CD4-positive, alpha-beta T cell treated with Interferon alpha-2 for 1 hour (primary cell): ENCODE data around the gene APOLD1.
"Not testable (repeated sequence)": the region's sequence is repeated elsewhere in the genome, so short reads cannot be mapped to it uniquely, and the experiment has no call there.

Source experiments
- DNase-seq, 2 donors: peaks; one replicate each; pipeline ENCODE4 v3.0.0-alpha.2; 2020 to 2022

The APOLD1 gene, protein sequence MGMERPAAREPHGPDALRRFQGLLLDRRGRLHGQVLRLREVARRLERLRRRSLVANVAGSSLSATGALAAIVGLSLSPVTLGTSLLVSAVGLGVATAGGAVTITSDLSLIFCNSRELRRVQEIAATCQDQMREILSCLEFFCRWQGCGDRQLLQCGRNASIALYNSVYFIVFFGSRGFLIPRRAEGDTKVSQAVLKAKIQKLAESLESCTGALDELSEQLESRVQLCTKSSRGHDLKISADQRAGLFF

DNA sequence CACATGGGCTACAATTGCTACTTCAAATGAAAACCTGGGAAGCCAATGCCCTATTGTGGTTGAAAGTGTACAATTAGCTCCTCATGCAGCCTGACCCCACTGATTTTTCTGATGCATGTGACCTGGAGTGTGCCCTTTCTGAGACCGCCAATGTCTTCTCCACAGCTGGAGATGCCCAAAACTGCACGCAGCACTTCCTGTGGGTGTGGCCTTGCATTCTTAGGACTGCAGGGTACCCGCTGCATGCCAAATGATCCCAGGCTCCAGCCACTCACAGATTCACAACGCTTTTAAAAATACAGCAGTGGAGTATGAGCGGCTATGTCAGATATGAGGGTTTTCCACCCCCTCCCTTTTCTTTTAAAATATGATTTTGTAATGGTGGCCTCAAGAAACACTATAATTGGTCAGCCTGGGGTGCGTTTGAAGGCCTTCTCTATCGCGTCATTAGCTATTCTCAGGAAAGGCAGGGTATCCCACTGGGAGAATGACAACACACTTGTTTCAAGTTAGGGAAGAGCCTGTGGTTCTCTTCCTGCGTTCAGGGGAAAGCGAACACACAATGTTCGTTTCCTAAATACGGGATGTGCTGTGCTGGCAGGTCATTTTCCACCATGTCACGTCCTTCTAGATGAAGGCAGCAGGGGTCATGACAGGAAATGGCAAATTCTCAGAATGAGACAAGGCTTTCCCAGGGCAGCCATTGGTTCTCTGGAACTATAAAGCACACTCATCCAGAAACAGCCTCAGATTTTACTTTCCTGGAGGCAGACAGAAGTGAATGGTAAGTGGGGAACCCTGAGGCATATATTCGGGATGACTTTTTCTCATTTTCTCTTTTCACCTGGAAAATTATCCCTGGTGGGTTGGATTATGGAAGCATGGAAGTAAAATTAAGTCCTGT lies at the start of gene APOLD1:
Gene APOLD1 (plus strand): TSS at position 749 of the 904 bp plus-strand sequence. CDS start 33 bp downstream, at position 782.
- no peak for DNase-seq

DNA sequence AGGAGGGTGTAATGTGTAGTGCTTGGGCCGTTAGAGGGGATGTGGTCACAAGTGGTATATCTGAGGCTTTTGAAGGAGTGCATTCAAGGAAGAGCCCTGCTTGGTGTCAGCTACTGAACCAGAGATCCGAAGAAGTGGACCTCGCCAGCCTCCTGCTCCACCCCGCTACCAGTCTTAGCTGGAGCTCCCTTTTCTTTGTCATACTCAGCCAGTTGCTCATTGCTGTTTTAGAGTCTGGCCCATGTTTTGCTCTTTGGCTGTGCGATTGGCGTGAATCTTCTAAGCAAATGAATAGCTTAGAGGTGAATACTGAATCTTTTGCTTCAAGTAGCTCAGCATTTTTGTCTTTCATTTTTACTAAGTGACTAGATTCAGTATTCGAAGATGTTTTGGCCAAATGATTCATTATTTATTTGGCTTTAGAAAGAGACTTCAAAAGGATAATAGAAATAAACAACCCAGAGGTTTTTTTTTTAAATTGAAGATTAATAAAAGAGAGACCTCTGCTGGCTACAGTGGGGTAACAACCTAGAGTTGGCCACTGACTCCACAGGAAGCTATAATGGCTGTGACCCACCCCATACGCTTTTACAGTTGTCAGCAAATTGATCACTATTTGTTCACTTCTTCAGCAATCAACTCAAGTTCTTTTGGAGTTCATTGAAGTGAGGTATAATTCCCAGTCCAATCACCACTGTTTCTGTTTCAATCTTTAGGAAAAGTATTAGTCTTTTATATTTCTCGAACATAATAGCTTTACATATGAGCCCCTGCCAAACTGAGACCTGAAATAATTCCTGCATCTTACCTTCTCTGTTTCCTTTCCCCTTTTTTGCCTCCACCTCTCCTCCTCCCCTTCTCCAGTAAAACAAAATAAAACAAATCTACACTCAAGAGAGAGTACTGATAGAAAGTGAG lies 48.4 kb upstream of the APOLD1 start:
- DNase-seq: peak; percentile 46 to 75

DNA sequence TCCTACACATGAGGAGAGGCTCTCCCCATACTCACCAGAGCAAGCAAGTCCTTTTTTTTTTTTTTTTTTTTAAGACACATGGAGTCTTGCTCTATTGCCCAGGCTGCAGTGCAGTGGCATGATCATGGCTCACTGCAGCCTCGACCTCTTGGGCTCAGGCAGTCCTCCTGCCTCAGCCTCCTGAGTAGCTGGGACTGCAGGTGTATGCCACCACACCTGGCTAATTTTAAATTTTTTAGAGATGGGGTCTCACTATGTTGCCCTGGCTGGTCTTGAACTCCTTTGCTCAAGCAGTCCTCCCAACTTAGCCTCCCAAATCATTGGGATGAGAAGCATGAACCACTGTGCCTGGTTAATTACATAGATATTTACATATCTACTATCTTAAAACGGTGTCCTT lies 47.3 kb upstream of the APOLD1 start:
- DNase-seq: not testable (repeated sequence)

DNA sequence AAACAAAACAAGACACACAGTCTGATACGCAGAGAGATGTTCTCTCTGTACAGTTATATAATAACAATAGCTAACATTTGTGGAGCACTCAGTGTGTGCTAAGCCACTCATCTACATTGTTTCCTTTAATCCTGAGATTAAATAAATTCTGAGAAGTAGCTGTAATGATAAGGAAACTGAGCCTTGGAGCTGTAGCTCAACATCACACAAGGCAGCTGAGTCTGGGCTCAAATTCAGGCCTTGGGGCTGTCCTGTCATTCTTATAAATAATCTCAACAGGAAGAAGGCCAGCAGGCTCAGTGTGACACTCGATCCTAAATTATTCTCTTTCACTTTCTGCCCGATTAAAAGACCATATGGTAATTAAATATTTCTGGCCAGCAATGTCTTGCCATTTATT lies 43.8 kb upstream of the APOLD1 start:
- DNase-seq: no peak

DNA sequence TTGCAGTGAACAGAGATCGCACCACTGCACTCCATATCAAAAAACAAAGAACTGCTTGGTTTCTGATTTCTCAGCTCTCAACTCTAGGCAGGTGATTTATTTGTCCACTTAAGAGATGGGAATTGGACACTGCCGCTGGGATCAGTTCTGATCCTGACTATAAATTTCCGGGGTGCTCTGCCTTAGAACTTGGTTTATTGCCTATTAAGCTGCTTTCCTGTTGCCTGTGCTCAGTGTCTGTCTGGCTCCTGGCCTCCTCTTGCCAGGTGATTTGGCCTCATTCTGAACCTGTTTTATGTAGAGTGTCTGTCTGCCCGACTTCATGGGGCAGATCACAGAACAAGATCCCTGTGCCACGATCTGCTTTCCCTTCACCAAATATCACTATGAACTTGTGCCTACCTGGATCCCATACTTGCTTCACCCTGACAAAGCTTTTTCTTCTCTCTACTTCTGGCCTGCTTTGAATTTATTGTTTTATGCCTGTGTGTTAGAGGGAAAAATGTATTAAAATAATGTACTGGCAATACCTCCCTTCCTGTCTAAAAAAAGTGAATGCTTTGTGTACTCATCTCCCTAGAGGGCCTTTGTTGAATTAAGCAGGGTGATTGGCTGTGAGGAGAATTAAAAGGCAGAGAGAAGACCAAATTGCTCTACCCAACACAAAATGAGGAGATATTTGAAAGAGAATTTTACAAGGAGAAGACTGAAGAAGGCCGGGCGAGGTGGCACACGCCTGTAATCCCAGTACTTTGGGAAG lies 40.7 kb upstream of the APOLD1 start:
- DNase-seq: no peak

DNA sequence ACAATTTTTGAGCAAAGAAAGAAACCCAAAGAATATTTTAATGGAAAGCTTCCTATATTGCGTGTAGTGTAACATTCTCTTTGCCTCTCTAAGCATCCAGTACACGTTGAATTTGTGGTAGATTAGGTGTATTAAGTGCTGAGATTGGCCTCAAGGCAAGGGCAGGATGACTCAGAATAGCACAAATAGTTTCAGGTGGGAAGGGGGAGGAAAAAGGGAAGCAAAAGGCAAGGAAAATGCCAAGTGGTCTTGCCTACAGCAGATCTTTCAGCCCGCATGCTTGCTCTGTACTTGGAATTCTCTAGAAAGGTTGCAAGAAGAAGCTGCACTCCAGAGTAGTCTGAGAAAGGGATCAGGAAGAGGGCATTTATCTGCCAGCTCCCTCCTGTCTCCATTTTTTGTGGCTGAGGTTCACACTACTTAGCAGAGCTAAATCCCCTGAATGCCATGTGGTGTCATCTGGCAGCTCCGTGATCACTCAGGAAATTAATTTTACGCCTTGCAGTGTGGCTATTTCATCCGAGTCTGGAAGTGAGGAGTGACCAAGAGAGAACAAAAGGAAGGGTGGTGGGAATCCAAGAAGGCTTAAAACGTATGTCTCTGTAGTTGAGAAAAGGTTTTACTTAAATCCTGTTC lies 39.8 kb upstream of the APOLD1 start:
- DNase-seq: no peak

DNA sequence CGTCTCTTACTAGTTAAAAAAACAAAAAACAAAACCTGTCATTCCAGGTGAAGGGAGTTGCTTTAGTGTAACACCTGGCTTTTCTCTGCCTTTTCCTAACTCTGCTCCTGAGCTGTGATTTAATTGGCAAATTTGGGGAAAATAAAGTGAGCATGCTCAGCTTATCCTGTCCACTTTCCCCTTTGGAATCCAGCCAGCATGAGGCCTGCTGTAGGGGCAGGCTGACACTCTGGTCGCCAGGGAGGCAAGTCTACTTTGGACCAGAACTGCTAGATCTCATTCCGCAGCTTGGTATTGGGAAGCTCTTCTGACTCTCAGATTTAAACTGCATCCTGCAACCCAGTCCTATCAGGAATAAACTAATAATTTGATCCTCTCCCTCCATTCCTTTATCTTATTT lies 38.2 kb upstream of the APOLD1 start:
- DNase-seq: no peak

DNA sequence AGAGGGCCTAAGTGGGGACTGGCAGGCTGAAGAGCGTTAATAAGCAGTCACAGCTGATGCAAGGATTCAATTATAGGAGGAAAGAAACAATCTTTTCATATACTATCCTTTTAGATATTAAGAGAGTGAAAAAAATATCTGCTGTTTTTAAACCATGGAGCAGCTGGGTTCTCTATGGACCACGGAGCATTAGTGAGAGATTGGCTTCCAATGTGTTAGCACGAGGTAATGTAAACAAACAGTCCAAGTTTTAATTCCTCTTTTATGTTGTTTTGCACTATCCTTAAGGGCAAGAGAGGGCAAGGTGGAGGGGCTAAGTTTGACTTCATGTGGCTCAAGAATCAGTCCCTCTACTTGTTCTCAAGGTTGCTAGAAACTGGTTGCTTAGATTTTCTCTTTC lies 37.4 kb upstream of the APOLD1 start:
- DNase-seq: no peak

DNA sequence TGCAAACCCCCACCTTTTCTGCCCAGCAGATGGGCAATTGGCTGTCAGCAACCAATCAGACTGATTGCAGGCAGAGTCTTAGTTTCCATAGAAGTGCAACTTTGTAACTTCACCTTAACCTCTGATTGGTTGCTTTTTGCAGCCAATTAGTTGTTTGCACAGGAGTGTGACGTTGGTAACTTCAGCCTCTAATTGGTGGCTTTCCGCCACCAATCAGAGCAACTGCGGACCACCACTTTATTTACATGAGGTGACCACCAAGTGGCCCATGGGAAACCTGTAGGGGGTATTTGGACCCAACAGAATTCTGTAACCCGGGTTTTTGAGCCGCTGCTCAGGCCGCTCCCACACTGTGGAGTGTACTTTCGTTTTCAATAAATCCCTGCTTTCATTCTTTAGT lies 36.0 kb upstream of the APOLD1 start:
- DNase-seq: no peak

DNA sequence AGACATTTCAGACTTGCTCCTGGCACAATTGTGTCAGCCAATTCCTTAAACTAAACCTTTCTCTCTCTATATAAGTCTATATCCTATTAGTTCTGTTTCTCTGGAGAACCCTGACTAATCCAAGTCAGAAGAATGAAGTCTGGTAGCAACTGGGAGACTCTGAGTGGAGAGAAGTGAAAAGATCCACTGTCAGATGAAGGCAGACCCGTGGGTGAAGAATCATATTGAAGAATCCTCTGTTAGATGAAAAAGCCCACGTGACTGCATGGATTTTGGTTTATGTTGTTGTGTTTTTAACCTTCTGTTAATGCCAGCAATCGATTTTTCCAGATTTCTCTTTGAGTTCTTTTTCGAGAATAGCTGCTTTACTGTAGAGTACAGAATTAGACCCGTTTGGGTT lies 29.5 kb upstream of the APOLD1 start:
- DNase-seq: no peak

DNA sequence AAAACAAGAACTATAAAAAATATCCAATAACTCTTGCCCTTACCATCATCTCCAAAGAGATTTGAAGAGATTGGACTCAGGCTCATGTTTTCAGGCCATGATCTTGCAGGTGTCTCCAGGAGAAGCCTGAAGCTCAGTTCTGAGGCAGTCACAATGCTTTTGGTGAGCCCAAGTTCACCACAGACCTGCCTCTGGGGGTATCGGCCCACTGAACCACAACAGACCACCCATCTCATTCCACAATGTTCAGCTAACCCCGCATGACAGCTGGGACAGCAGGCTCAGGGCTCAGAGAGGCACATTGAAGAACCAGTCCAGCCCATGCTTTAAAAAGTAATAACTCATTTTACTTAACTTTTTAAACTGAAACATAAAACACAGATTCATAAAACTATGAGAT lies 28.3 kb upstream of the APOLD1 start:
- DNase-seq: no peak

DNA sequence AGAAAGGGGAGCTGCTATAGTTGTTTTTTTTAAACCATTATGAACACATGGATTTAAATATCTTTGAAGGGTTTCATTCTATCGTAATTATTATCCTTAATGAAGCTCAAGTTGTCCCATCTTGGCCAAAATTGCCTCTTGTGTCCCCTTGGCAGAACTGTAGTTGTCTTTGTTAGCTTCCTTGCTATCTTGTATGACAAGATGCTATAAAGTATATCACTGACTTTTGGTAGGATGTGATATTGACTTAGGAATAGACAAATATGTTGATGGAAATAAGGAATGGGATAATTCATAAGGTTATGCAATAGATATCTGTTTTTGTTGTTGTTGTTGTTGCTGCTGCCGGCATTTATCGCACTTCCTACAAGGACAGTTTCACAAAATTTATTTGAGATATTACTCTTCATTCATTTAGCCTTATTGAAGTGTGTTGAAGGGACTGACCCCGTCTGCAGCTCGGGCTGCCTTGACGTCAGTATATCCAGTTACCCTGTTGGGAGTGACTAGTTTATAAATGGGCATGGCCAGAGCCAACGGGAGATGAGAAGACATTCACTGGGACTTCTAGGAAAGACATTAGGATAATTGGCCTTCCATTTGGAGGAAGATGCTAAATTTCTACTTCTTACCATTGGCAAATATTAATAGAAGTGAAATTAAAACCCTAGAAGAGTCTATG lies 26.1 kb upstream of the APOLD1 start:
- no peak for DNase-seq

DNA sequence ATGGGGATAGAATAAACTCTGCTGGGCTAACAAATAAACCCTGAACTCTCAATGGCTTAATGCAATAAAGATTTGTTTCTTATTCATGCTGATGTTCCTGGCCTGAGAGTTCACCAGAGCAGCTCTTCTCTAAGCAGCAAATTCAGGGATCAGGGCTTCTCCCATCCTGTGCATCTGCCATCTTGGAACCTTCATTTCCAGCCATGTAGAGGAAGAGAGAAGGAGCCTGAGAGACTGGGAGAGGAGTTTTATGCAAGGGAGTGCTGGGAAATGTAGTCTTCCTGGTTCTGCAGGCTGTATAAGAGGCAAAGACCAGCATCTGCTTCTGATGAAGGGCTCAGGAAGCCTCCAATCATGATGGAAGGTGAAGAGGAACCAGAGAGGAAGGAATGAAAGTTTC lies 20.6 kb upstream of the APOLD1 start:
- no peak for DNase-seq

DNA sequence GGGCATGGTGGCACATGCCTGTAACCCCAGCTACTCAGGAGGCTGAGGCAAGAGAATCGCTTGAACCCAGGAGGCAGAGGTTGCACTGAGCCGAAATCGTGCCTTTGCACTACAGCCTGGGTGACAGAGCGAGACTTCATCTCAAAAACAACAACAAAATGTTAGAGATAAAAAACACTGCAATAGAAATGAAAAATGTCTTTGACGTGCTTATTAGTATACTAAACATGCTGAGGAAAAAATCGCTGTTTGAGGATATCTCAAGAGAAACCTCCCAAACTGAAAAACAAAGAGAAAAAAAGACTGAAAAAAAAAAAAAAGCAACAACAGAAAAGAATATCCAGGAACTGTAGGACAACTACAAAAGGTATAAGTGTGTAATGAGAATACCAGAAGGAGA lies 15.2 kb upstream of the APOLD1 start:
- no peak for DNase-seq

DNA sequence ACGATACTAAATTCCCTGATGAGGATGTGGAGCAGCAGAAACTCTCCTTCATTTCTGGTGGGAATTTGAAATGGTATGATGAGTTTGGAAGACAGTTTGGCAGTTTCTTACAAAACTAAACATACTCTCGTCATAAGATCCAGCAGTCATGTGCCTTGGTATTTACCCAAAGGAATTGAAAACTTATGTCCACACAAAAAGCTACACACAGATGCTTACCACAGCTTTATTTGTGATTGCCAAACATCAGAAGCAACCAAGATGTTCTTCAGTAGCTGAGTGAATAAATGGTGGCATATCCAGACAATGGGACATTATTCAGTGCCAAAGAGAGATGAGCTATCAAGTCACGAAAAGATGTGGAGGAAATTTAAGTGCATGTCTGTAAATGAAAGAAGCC lies 10.7 kb upstream of the APOLD1 start:
- no peak for DNase-seq

DNA sequence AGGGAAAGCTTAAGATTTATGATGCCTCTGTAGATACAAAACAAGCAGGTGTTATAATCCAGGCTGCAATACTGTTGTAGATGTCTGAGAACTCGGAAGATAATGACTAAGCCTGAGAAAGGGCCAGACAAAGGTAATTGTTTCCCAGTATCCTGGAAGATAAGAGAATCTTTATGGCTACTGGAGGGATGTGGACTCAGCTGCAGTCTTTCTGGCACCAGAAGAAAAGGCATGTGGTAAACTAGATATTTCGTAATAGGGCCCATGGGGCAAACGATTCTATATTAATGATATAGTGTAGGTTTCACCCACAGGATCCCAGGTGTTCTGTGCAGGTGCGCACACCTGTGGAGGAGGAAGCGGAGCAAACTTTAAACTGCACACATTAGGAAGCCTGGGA lies 9.2 kb upstream of the APOLD1 start:
- no peak for DNase-seq

DNA sequence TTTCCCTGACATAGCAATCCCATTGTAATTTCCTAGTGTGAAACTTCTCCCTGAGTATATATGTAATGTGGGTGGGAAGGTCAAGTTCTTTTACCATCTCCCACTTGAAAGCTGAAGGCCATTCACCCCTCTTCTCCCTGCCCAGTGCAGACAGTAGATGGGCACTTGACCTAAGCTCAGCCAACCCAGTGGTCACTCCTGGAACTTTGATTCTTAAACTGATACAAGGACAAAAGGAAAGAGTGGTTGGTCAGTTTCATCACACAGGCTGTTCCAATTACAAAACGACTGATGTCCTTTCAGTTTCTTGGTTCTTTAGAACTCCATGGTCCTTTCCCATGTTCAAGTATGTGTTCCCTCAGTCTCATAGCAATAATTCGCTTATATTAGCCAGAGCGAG lies 8.4 kb upstream of the APOLD1 start:
- no peak for DNase-seq

DNA sequence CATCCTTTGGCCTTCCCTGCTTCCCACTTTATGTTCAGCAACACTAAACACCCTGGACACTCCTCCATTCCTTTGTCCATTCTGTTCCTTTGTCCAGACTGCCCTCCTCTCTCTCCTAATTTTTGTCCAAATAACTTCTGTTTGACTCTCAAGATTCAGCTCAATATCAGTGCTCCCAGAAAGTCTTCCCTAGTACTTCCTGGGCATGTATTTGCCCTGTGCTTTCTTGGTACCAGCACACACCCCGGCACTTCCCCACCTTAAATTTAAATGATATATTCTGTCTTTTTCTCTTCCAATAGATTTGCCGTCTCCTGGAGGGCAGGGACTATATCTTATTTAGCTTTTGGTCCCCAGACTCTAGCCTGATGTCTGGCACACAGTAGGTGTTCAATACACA lies 6.5 kb upstream of the APOLD1 start:
- DNase-seq: no peak

DNA sequence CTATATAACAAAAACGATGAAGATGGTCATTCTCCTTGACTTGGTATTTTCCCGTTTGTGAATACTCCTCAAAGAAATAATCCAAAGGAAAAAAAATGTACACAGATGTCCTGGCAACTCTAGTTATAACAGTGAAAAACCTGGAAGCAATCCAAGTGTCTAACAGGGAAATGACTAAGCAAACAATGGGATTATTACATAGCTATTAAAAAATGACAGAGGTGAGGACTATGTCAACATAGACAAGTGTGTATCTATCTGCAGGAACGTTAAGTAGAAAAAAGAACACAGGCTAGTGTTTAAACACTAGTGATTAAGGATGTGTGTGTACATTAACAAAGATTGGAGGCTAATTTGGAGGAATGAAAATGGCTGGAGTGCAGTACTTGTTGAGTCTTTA lies 5.9 kb upstream of the APOLD1 start:
- DNase-seq: no peak

DNA sequence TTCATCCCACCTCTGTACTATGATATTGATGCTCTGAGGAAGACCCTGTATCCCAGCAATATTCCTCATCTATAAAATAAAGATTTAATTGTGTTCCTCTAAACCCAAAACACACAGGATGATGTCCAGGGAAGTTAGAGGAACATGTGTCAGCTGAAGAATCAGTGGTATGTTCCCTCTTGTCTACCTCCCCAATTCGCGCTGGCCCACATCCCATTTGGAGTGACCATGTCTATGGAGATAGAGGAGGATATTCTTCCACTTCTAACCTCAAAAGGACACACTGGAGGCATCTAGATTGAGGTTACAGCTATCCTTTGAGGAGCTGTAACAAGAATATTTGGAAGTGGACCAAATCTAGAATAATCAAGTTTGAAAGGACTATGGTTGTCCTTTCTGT lies 1.3 kb upstream of the APOLD1 start:
- no peak for DNase-seq

DNA sequence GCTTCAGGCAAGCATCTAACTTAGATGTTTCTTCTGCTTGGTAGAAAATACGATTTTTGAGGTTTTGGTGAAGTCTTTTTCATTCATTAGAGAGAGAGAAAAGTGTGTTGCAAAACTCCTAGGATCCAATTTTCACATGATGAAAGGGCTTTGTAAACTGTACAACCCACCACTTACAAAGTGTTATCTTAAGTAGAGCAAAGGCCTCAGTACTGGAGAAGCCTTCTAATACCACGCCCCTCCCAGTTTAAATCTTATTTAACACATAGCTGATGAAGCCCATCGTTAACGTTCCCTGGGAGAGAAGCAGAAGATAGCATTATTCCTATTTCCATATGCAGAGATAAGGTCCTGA lies 869 bp downstream of the APOLD1 start:
- no peak for DNase-seq
